Activated T-cell treated with anti-CD3 and anti-CD28 coated beads for 4 hours (primary cell): ENCODE data around the gene TMEM150B.

ENCODE experiments used
- DNase-seq: peaks from one replicate; pipeline ENCODE4 v3.0.0-alpha.2; 2020

Gene TMEM150B, protein sequence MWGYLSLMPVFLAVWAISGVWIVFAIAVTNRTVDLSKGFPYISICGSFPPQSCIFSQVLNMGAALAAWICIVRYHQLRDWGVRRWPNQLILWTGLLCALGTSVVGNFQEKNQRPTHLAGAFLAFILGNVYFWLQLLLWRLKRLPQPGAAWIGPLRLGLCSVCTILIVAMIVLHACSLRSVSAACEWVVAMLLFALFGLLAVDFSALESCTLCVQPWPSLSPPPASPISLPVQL

DNA sequence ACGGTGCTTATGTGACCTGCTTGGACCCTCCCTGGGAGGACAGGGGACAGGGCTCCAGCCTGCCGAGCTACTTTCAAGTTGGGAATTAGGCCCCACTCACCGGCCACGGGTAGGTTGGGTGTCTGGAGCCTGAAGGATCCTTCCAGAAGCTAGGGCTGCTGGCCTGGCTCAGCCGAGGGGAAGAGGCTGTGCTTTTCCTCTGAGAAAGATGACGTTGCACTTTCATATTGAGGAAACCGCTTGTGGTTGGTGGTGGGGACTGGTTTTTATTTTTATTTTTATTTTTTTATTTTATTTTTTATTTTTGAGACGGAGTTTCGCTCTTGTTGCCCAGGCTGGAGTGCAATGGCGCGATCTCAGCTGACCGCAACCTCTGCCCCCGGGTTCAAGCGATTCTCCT lies at the start of gene TMEM150B:
TMEM150B (minus strand) TSS at position 170 of the 400 bp plus-strand sequence. CDS start 4,305 bp downstream, outside the sequence.
- no peak for DNase-seq

DNA sequence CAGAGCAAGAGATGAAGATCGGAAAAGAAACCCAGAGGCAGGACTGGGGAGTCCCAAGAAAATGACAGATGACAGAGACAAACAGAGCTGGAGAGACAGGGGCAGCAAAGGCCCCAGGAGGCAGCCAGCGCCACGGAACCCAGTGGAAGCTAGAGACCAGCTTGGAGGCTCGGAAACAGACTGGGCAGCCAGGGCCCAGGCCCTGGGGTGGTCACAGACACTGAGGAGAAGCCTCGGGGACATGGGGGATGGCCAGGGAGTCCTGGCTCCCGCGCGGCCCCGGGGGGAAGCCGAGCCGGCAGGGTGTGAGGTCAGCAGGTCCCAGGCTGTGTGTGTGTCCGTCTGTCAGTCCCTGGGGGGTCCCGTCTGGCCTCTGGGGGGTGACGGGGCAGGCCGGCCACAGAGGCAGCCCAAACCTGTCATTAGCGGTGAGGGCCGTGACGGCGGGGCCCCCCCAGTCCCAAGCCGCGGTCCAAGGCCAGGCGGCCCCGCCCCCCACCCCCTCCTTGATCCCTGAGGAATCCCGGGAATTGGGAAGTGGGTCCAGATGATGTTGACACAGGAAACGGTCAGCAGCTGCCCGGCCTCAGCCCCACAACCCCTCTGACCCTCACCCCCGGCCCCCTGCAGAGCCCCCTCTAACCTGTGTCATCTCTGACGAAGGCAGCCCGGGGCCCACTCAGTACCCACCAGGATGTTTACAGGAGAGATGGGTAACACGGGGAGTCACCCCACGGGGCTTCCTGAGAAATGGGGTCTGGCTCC lies 49.0 kb upstream of the TMEM150B start:
- no peak for DNase-seq

DNA sequence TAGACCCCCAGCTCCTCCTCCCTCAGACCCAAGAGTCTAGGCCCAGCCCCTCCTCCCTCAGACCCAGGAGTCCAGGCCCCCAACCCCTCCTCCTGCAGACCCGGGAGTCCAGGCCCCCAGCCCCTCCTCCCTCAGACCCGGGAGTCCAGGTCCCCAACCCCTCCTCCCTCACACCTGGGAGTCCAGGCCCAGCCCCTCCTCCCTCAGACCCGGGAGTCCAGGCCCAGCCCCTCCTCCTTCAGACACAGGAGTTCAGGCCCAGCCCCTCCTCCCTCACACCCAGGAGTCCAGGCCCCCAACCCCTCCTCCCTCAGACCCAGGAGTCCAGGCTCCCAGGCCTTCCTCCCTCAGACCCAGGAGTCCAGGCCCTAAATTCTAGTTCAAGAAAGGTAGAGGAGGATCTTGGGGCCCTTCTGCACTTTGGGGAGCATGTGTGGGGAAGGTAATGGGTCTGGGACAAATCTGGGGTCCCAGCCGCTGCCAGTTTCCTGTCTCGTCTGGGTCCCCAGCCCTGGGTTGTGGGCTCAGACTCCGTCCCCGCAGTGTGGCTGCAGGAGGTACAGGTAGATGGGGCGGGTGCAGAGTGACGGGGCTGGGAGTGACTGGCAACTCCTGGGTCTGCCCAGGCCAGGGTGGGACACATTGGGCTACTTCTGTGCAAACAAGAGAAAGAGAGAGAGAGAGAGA lies 48.3 kb upstream of the TMEM150B start:
- no peak for DNase-seq

DNA sequence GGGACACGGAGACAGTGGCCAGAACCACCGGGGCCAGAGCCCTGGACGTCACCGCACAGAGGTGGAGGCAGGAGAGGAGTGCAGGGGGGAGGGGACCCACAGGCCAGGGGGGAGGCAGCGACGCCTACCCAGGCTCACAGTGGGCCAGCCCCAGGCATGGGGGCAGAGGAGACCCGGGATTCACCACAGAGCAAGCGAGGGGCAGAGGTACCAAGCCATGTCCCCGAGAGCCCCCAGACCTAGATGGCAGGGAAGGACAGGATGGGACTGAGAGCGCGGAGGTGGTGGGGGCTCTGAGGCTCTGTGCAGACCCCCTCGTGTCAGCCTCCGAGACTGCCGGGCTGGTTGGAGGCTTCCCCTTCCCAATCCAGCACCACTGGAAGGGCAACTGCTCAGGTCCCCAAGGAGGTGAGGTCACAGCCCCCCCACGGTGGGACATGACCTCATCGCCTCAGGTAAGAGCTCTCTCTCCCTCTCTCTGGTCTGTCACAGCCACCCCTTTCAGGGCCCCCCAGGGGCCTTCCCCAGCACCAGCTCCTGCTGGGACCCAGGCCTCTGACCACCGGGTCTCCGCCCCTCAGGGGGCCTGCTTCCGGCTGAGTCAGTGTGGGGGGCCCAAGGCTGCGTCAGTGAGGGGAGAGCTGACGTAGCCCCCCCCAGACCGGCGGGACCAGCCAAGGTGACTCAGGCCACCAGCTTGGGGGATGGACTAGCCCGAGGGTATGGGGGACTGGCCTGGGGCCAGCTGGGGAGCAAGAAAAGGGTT lies 47.4 kb upstream of the TMEM150B start:
- DNase-seq, result no peak

DNA sequence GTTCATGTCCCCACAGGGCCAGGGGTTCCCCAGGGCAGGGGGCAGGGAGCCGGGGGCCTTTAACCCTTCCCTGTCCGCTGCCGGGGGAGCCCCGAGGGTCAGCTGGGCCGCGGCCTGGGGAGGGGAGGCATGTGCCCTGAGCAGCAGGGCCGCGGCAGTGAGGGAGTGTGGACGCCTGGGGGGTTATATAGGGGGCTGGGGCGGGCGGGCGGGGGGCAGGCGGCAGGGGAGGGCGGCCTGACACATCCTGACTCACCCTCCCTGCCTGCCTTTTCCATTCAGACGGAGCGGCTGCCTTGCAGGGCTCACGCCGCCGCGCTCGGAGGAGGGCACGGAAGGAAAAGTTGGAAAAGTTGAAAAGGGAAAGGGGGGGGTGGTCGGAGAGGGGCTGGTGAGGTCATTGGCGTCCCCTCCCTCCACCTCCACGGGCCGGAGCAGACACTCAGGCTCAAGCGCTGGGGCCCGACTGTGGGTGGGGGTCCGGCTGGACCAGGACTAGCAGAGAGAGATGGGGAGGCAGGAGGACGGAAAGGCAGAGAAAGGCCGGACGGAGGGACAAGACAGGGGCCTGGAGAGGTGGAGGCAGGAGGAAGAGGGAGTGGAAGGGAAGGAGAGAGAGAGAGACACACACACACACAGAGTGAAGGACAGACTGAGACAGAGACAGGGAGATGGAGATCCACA lies 45.3 kb upstream of the TMEM150B start, which contains the start of gene IL11:
IL11 (minus strand) TSS at position 159 of the 684 bp plus-strand sequence; CDS start at position 6, 153 bp downstream.
- DNase-seq, result no peak

DNA sequence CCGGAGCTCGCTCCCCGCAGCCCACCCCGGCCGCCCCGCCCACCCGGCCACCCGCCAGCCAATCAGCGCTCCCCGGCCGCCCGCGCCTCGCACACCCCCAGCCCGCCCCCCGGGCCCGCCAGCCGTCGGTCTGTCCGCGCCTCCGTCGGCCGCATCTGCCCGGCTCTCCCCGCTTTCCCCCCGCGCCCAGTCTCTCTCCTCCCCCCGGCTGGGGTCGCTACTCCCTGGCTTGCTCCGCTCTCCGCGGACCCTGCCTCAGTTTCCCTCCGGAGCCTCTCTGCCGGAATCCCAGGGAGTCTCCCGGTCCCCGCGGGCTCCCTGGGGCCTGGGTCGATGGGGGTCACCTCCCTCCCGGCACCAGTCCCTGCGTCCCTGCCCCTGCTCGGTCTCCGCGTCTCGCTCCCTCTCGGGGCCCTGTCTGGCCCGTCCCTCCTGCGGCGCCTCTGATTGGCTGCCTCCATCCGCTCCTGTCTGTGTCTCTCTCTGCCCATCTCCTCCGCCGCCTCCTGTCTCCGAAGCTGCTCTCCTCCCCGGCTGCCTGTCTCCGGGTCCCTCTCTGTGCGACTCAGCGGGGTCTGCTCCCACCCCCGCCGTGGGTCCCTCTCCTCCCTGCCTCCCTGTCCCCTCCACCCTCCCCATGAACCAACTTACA lies 44.6 kb upstream of the TMEM150B start:
- no peak for DNase-seq

DNA sequence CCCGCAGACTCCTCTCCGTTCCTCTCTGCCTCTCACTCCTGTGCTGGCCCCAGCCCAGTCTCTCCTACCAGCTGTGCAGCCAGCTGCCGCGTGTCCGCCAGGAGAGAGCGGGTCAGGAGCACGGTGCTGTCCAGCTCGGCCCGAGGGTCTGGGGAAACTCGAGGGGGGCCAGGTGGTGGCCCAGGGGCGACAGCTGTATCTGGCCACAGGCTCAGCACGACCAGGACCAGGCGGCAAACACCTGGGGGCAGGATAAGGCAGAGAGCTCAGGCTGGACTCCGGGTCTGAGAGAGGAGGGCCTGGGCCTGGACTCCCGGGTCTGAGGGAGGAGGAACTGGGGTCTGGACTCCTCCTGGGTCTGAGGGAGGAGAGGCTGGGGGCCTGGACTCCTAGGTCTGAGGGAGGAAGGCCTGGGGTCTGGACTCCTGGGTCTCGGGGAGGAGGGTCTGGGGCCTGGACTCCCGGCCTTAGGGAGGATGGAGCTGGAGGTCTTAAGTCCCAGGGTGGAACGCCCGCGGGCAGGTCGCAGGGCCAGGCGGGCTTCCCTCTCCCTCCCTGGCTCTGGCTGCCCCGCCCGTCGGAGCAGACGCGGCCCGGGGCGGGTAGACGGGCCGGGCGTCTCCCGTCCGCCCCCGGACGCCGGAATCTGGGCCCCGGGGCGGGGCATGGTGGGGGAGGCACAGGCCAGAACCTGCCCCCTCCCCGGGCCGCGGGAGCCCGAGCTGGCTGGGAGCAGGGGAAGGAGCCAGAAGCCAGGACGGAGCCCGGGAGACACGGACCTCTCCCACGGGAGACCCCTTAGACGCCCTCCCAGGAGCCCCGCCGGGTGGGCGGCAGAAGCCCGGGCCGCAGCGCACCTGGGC lies 43.8 kb upstream of the TMEM150B start:
- DNase-seq, result no peak

DNA sequence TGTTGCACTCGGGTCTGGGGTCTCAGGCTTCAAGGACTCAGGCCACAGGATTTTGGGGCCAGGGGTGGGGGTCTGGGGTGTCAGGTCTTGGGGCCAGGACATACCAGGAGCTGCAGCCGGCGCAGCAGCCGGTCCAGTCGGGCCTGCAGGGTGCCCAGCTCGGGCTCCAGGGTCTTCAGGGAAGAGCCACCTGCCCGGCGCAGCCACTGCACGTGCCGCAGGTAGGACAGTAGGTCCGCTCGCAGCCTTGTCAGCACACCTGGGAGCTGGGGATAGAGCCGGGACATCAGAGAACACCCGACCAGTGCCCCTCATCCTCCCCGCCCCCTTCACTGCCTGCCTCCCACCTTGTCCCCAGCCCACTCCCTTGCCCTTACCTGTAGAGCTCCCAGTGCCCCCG lies 43.0 kb upstream of the TMEM150B start:
- DNase-seq, result no peak

DNA sequence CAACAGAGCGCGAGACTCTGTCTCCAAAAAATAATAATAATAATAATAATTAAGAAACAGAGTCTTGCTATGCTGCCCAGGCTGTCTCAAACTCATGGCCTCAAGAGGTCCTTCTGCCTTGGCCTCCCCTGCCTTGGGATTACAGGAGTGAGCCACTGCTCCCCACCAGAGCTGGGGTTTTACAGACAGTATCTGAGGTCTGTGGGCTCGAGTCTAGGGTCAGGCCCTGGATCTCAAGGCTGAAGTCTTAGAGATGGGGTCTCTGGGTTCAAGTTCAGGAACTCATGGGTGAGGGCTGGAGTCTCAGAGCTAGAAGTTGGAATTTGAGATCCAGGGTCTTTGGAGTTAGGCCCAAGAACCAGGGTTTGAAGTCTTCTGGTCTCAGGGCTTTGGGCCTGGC lies 41.6 kb upstream of the TMEM150B start:
- no peak for DNase-seq

DNA sequence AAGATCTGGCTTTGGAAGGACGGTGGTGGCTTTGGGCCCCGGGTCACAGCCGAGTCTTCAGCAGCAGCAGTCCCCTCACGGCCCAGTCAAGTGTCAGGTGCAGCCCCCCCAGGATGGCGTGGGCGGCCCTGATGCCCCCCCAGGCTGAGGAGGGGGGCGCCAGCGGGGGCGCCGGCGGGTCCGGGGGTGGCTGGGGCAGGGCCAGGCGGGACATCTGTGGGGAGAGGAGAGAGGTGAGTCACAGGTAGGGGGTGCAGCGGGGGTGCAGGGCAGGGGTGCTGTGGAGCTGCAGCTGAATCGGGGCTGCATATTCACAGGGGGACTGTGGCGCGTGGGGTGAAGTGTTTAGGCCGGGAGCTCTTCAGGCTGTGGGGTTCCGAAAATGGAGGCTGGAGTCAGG lies 40.8 kb upstream of the TMEM150B start:
- no peak for DNase-seq

DNA sequence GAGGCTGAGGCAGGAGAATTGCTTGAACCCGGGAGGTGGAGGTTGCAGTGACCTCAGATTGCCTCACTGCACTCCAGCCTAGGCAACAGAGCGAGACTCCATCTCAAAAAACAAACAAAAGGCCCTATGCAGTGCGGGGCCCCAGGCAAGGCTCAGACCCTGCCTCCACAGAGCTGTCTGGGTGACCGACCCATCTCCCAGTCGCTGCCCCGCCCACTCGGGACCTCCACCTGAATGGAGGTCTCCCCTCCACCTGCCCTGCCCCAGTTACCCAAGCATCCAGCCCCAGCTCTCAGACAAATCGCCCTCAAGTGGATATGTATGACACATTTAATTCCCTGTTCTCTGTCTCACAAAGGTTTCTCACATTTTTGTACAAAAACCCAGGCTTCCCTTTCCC lies 40.1 kb upstream of the TMEM150B start:
- DNase-seq, result no peak

DNA sequence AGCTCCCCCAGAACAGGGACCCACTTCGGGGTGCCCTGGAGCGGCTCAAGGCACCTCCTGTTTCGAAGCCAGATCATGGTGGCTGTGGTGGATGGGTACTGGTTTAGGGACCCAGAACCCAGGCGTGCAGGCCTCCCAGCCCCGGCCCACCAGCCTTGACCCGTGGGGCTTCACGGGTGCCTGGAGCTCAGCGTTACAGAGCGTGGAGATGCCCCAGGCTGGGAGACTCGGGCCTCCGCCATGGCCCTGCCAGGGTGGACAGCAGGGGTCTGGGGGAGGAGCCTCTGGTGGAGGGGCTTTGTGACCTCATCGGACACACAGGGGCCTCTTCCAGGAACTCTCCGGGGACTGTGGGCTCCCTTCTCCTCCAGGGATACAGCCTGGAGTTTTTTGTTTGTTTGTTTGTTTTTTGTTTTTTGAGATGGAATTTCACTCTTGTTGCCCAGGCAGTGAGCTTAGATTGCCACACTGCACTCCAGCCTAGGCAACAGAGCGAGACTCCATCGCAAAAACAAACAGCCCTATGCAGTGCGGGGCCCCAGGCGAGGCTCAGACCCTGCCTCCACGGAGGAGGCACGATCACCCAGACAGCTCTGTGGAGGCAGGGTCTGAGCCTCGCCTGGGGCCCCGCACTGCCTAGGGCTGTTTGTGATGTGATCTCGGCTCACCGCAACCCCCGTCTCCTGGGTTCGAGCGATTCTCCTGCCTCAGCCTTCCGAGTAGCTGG lies 38.0 kb upstream of the TMEM150B start, which contains the start of gene GARIN5B:
GARIN5B (minus strand) TSS at position 271 of the 727 bp plus-strand sequence; CDS start at position 77, 194 bp downstream.
- DNase-seq, result no peak

DNA sequence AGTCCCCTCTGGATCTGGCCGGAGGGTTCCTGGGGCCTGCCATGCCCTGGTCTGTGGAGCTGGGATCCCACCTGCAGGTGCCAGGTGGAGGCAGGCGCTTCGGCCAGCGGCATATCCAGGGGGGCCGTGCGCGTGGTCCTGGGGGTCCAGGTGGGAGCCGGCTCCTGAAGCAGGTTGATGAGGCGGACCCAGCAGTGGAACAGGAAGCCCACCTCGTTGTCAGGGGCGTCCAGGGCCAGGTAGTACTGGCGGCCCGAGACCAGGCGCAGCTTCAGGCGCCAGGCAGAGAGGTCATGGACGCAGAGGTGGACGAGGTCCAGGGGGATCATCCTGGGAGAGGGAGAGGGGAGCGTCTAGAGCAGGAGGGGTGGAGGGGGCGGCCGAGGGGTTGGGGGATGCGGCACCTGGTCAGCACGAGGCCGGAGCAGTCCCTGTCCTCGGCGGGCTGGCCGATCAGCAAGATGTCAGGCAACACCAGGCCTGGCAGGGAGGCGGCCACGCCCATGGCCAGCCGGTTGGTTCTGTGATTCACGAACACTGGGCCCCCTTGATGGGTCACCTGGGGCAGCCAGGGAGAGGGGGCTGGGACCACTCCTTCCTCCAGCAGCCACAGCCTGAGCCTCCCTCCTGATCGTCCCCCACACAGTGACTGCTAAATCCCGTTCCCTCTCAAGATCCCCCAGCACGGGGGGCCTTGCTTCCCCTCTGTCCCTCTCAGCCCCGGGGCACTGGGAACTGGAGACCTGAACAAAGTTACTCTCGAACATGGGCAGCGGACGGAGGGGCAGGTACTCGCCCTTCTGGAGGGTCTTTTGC lies 37.2 kb upstream of the TMEM150B start:
- DNase-seq, result no peak

DNA sequence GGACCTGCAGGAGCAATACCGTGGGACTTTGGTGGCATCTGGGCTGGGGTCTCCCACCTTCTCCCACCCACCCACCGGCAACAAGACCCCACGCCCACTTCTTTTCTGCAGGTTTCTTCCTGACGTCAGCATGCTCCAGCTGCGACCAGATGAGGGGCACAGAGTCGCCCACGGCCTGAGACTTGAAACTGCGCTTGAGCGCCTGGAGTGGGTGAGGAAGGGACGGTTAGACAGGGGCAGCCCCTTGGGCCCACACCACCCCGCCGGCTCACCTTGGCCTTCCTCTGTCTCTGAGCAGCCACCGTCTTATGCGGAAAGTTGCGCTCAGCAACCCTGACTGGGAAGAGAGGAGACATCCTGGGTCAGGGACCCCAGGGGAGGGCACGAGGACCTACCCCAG lies 35.8 kb upstream of the TMEM150B start:
- DNase-seq, result no peak

DNA sequence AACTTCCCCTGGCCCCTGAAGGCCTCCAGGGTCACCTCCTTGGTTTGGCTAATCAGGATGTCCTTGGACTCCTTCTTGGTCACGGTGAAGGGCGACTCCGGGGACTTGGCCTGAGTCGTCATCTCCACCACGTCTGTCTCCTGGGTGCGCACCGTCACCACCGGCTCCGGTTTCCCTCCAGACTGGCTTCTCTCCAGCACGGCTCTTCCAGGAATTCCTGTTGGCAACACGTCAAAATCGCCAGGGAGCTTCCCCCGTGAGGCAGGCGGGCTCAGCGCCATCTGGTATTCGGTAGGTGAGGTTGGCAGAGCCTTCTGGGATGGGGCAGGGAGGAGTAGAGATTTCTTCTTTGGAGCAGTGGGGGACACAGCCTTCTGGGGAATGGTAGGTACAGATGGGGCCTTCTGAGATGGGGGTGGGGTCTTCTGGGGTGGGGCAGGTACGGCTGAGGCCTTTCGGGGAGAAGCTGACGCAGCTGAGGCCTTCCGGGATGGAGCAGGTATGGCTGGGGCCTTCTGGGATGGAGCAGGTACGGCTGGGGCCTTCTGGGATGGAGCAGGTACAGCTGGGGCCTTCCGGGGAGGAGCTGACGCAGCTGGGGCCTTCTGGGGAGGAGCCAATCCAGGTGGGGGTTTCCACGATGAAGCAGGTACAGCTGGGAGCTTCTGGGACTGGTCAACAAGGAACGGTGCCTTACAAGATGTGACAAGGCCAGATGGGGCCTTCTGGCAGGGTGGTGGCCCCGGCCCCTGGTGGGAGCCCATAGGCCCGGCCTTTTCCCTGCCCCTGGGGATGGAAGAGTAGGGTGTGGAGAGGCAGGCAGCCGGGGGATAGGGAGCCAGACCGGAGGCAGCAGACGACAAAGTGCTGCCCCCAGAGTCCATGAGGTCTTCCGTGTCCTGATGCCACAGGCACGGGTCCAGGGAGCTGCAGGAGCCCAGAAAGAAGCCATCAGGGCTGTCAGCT lies 34.1 kb upstream of the TMEM150B start:
- no peak for DNase-seq

DNA sequence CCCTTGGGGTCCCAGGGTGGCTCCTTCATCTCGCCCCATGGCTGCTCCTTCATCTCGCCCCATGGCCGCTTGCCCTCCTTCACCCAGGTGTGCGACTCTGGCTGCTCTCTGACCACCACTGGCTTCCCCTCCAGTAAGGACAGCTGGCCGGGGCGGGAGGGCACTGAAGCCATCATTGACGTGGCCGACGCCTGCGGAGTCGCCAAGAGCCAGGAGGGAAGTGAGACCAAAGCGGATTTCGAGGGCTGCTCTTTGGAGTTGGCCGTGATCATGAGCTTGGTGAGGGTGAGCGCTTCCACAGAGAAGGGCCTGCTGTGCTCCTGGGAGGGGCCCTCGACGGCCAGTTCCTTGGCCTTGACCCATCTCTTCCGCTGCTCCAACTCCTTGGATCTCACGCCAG lies 33.4 kb upstream of the TMEM150B start:
- DNase-seq, result no peak

DNA sequence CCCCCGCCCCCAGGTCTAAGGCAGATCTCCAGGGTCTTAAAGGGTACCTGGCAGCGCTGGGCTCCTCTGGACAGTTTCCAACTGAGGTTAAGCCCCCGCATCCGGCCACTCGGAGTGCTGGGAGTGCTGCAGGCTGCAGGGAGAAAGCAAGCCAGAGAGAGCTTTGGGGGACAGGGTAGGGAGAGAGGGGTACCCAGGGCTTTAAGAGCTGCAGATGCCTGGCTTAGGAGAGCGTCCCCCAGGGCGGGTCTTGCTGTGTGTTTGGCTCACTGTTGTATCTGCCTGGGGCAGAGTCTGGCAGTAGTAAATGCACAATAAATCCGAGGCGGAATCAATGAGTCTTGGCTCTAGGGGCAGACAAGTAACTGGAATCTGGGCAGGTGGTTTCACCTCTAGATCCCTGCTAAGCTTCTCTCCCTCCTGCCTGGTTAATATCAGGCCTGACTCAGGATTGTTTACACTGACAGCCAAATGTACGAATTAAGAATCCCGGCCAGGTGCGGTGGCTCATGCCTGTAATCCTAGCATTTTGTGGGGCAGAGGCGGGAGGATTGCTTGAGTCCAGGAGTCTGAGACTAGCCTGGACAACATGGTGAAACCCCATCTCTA lies 30.2 kb upstream of the TMEM150B start:
- DNase-seq, result no peak
